Keratinocyte (primary cell): Measurements from ENCODE around the gene PTPN23. TPM values are rescaled to one million over a fixed set of nuclear protein-coding genes. Genes with fewer than 3 reads are reported as not detected.

Source experiments
- DNase-seq: peaks from one replicate; pipeline ENCODE4 v3.0.0-alpha.2; 2011; ENCODE audit warnings: low read depth, missing footprints, low spot score
- FAIRE-seq: peaks from 2 replicates; lab custom pipeline; 2011; peaks lifted over from hg19 to GRCh38; lab: Jason Lieb, UNC
- H2AFZ ChIP-seq: 2 replicates; pipeline ENCODE4 v1.6.0; 2012; ENCODE audit warnings: low read length, control low read depth, inconsistent platforms; ENCODE audit not compliant: control insufficient read depth
- H3K27ac ChIP-seq: 2 replicates; pipeline ENCODE4 v1.5.1; 2011; ENCODE audit warnings: low read length; ENCODE audit not compliant: control insufficient read depth, insufficient read depth
- H3K27me3 ChIP-seq: 3 replicates; pipeline ENCODE4 v1.6.0; 2011; ENCODE audit warnings: low read length; ENCODE audit not compliant: control insufficient read depth, insufficient read depth; ENCODE audit errors: extremely low read depth
- H3K36me3 ChIP-seq, 2 experiments: 2 replicates in 1 of 2; 3 replicates in 1 of 2; pipeline ENCODE4 v1.5.1; 2011; ENCODE audit warnings: low read length in 2 of 2, mild to moderate bottlenecking in 1 of 2; ENCODE audit not compliant: control insufficient read depth in 2 of 2, insufficient read depth in 2 of 2; ENCODE audit errors: extremely low read depth in 1 of 2
- H3K4me1 ChIP-seq: 3 replicates; pipeline ENCODE4 v1.5.1; 2011; ENCODE audit warnings: low read length; ENCODE audit not compliant: control insufficient read depth, insufficient read depth; ENCODE audit errors: extremely low read depth
- H3K4me2 ChIP-seq: 3 replicates; pipeline ENCODE4 v1.6.0; 2011; ENCODE audit warnings: low read depth, low read length; ENCODE audit not compliant: control insufficient read depth, insufficient read depth; ENCODE audit errors: extremely low read depth
- H3K4me3 ChIP-seq, 3 experiments: fragments of 200-600 bp in 1 of 3; sonication (generic) in 1 of 3; 2 replicates in 2 of 3; 3 replicates in 1 of 3; pipeline ENCODE4 v1.5.1; 2011 to 2016; ENCODE audit warnings: low read length in 3 of 3, mild to moderate bottlenecking in 3 of 3, control low read depth in 2 of 3, inconsistent platforms in 1 of 3, low read depth in 1 of 3, mixed read lengths in 1 of 3, mixed run types in 1 of 3, moderate library complexity in 1 of 3; ENCODE audit not compliant: control insufficient read depth in 2 of 3, insufficient read depth in 2 of 3; ENCODE audit errors: extremely low read depth in 1 of 3
- H3K79me2 ChIP-seq: 2 replicates; pipeline ENCODE4 v1.6.0; 2012; ENCODE audit warnings: low read length; ENCODE audit not compliant: control insufficient read depth, insufficient read depth
- H3K9ac ChIP-seq: 3 replicates; pipeline ENCODE4 v1.6.0; 2011; ENCODE audit warnings: low read length; ENCODE audit not compliant: control insufficient read depth, insufficient read depth; ENCODE audit errors: extremely low read depth
- H3K9me1 ChIP-seq: 3 replicates; pipeline ENCODE4 v1.6.0; 2011; ENCODE audit warnings: low read length; ENCODE audit not compliant: control insufficient read depth, insufficient read depth; ENCODE audit errors: extremely low read depth
- H3K9me3 ChIP-seq: 2 replicates; pipeline ENCODE4 v1.5.1; 2012; ENCODE audit warnings: low read depth, low read length; ENCODE audit not compliant: control insufficient read depth
- H4K20me1 ChIP-seq: 3 replicates; pipeline ENCODE4 v1.6.0; 2011; ENCODE audit warnings: low read length; ENCODE audit not compliant: control insufficient read depth, insufficient read depth; ENCODE audit errors: extremely low read depth
- EZH2 ChIP-seq: IDR thresholded peaks from one replicate; pipeline ENCODE4 v1.6.1; 2012; ENCODE audit warnings: inconsistent platforms, mild to moderate bottlenecking, low read length, moderate library complexity
- dilution Hi-C: fragments of 300-500 bp; cut with MboI; formaldehyde crosslinking; loops from one replicate; pipeline ENCODE4 v1.7.0; 2020; ENCODE audit warnings: low sequenced_read_pairs; ENCODE audit not compliant: extremely low pct_ligation_motif_present
- polyA plus RNA-seq, 5 experiments: library from polyadenylated mRNA; depleted of rRNA in 3 of 5; stranded (reverse) in 3 of 5; stranded (forward) in 1 of 5; unstranded in 1 of 5; fragments of >200 nt; gene quantifications; 1 replicate in 1 of 5; 2 replicates in 3 of 5; 3 replicates in 1 of 5; pipeline versions ENCODE4 v1.2.1 to v1.2.3, GENCODE V29; 2011 to 2012; ENCODE audit warnings: missing spikeins in 2 of 5, low read depth in 1 of 5, low replicate concordance in 1 of 5
- TF ChIP-seq, protein P1 (sequence below), 3 experiments: IDR thresholded peaks in 1 of 3; conservative IDR thresholded peaks in 1 of 3; optimal IDR thresholded peaks in 1 of 3; 2 replicates in 2 of 3; 3 replicates in 1 of 3; pipeline versions ENCODE3 to v1.5.1; 2011; ENCODE audit warnings: low read length in 3 of 3, mild to moderate bottlenecking in 3 of 3, moderate library complexity in 2 of 3, control low read depth in 1 of 3, inconsistent platforms in 1 of 3; ENCODE audit not compliant: insufficient read depth in 2 of 3; ENCODE audit errors: extremely low read depth in 1 of 3

The PTPN23 gene
- polyA plus RNA-seq, 1 donor (not counting 4 experiments of a cell fraction or from before 2014, with no cell fraction given), result 1.3 TPM

DNA sequence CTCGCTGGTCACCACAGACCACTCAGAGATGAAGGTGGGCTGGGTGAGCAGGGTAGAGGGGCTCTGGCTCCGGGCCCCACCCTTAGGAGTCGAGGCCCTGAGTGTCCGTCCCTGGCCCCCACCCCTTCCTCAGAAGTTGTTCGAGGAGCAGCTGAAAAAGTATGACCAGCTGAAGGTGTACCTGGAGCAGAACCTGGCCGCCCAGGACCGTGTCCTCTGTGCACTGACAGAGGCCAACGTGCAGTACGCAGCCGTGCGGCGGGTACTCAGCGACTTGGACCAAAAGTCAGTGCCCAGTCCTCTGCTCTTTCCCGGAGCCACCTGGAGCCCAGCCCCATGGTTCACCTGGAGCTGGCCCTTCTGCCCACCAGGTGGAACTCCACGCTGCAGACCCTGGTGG is 28.5 kb downstream of the PTPN23 start:
- H4K20me1 ChIP-seq, result no peaks in the 10 kb centered on the region
- no peaks in the 10 kb centered on the region for H3K27me3 ChIP-seq
- dilution Hi-C loops, result no loop called here
- no peak overlapping the region for H3K9ac ChIP-seq
- H3K36me3 ChIP-seq, result peaks cover 37 to 53% of the 10 kb centered on the region in 2 experiments
- peaks cover 14% of the 10 kb centered on the region for H3K4me1 ChIP-seq
- H3K27ac ChIP-seq, result no peak overlapping the region
- no peak overlapping the region for H3K4me2 ChIP-seq
- H2AFZ ChIP-seq, result no peak overlapping the region
- H3K9me3 ChIP-seq, result no peaks in the 10 kb centered on the region
- no peak for TF ChIP-seq EZH2
- TF ChIP-seq, protein P1, sequence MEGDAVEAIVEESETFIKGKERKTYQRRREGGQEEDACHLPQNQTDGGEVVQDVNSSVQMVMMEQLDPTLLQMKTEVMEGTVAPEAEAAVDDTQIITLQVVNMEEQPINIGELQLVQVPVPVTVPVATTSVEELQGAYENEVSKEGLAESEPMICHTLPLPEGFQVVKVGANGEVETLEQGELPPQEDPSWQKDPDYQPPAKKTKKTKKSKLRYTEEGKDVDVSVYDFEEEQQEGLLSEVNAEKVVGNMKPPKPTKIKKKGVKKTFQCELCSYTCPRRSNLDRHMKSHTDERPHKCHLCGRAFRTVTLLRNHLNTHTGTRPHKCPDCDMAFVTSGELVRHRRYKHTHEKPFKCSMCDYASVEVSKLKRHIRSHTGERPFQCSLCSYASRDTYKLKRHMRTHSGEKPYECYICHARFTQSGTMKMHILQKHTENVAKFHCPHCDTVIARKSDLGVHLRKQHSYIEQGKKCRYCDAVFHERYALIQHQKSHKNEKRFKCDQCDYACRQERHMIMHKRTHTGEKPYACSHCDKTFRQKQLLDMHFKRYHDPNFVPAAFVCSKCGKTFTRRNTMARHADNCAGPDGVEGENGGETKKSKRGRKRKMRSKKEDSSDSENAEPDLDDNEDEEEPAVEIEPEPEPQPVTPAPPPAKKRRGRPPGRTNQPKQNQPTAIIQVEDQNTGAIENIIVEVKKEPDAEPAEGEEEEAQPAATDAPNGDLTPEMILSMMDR (optimal IDR thresholded peaks at IDR 0.05 in 1 of 3, IDR thresholded peaks at IDR 0.05 in 1 of 3, conservative IDR thresholded peaks at IDR 0.05 in 1 of 3; ENCODE audit: extremely low read depth in 1 of 3, insufficient read depth in 2 of 3, low read length in 3 of 3), result no peak
- FAIRE-seq (no peak), DNase-seq (no peak)
- no peak overlapping the region for H3K4me3 ChIP-seq
- no peaks in the 10 kb centered on the region for H3K79me2 ChIP-seq
- no peaks in the 10 kb centered on the region for H3K9me1 ChIP-seq

DNA sequence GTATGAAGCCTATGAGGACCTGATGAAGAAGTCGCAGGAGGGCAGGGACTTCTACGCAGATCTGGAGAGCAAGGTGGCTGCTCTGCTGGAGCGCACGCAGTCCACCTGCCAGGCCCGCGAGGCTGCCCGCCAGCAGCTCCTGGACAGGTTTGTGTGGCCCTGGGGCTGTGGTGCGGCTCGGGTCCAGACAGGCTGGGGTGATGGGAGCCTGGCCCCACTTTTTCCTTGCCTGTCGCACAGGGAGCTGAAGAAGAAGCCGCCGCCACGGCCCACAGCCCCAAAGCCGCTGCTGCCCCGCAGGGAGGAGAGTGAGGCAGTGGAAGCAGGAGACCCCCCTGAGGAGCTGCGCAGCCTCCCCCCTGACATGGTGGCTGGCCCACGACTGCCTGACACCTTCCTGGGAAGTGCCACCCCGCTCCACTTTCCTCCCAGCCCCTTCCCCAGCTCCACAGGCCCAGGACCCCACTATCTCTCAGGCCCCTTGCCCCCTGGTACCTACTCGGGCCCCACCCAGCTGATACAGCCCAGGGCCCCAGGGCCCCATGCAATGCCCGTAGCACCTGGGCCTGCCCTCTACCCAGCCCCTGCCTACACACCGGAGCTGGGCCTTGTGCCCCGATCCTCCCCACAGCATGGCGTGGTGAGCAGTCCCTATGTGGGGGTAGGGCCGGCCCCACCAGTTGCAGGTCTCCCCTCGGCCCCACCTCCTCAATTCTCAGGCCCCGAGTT is 29.0 kb downstream of the PTPN23 start:
- no peaks in the 10 kb centered on the region for H3K9me3 ChIP-seq
- TF ChIP-seq, protein P1 (optimal IDR thresholded peaks at IDR 0.05 in 1 of 3, IDR thresholded peaks at IDR 0.05 in 1 of 3, conservative IDR thresholded peaks at IDR 0.05 in 1 of 3; ENCODE audit: extremely low read depth in 1 of 3, insufficient read depth in 2 of 3, low read length in 3 of 3), result no peak
- TF ChIP-seq EZH2, result no peak
- H3K27ac ChIP-seq, result no peak overlapping the region
- no peak overlapping the region for H3K4me2 ChIP-seq
- H3K4me3 ChIP-seq, result no peak overlapping the region
- H3K9ac ChIP-seq, result no peak overlapping the region
- dilution Hi-C loops, result no loop called here
- peaks cover 14% of the 10 kb centered on the region for H3K4me1 ChIP-seq
- no peak overlapping the region for H2AFZ ChIP-seq
- no peaks in the 10 kb centered on the region for H3K9me1 ChIP-seq
- no peaks in the 10 kb centered on the region for H3K79me2 ChIP-seq
- FAIRE-seq (no peak), DNase-seq (no peak)
- no peaks in the 10 kb centered on the region for H4K20me1 ChIP-seq
- H3K27me3 ChIP-seq, result no peaks in the 10 kb centered on the region
- H3K36me3 ChIP-seq, result peaks cover 40 to 59% of the 10 kb centered on the region in 2 experiments
